H9 (cell line): ENCODE measurements around the gene VTA1. TPM values are rescaled to one million over a fixed set of nuclear protein-coding genes. Genes with fewer than 3 reads are reported as not detected.

Experiments
- DNase-seq: peaks from one replicate; pipeline ENCODE4 v3.0.0-alpha.2; 2017
- H2AFZ ChIP-seq: one replicate; pipeline ENCODE4 v1.6.1; 2013; ENCODE audit warnings: mild to moderate bottlenecking, low read length, control low read depth, moderate library complexity
- H2AK5ac ChIP-seq: 2 replicates; pipeline ENCODE4 v1.6.1; 2013; ENCODE audit warnings: low read length, control low read depth, mixed read lengths; ENCODE audit not compliant: insufficient read length
- H2BK120ac ChIP-seq: one replicate; pipeline ENCODE4 v1.6.1; 2013; ENCODE audit warnings: low read depth, mild to moderate bottlenecking, low read length, control low read depth, inconsistent platforms; ENCODE audit not compliant: poor library complexity, severe bottlenecking
- H2BK12ac ChIP-seq: 2 replicates; pipeline ENCODE4 v1.6.1; 2013; ENCODE audit warnings: low read length, control low read depth, mixed read lengths, low read depth; ENCODE audit not compliant: insufficient read length
- H2BK15ac ChIP-seq: 2 replicates; pipeline ENCODE4 v1.6.1; 2013; ENCODE audit warnings: low read depth, low read length, control low read depth
- H2BK20ac ChIP-seq: one replicate; pipeline ENCODE4 v1.6.1; 2013; ENCODE audit warnings: low read depth, mild to moderate bottlenecking, low read length, control low read depth, inconsistent platforms; ENCODE audit not compliant: poor library complexity, severe bottlenecking
- H2BK5ac ChIP-seq: 2 replicates; pipeline ENCODE4 v1.6.1; 2013; ENCODE audit warnings: low read length, control low read depth, mixed read lengths; ENCODE audit not compliant: insufficient read length
- H3K14ac ChIP-seq: 2 replicates; pipeline ENCODE4 v1.6.1; 2013; ENCODE audit warnings: low read length, control low read depth; ENCODE audit not compliant: insufficient read depth
- H3K18ac ChIP-seq: 2 replicates; pipeline ENCODE4 v1.6.1; 2013; ENCODE audit warnings: low read depth, mild to moderate bottlenecking, mixed read lengths, low read length, control low read depth; ENCODE audit not compliant: insufficient read length
- H3K23ac ChIP-seq: 2 replicates; pipeline ENCODE4 v1.6.1; 2013; ENCODE audit warnings: low read length, control low read depth, mixed read lengths, low read depth; ENCODE audit not compliant: insufficient read length
- H3K23me2 ChIP-seq: 2 replicates; pipeline ENCODE4 v1.6.1; 2013; ENCODE audit warnings: low read depth, mild to moderate bottlenecking, mixed read lengths, low read length, control low read depth; ENCODE audit not compliant: insufficient read length, poor library complexity, severe bottlenecking
- H3K27ac ChIP-seq: 2 replicates; pipeline ENCODE4 v1.5.1; 2013; ENCODE audit warnings: low read length, control low read depth, mixed read lengths, low read depth; ENCODE audit not compliant: insufficient read length
- H3K27me3 ChIP-seq: 2 replicates; pipeline ENCODE4 v1.6.1; 2013; ENCODE audit warnings: low read length, control low read depth, inconsistent platforms; ENCODE audit not compliant: insufficient read depth
- H3K4ac ChIP-seq: 2 replicates; pipeline ENCODE4 v1.6.1; 2013; ENCODE audit warnings: low read depth, mild to moderate bottlenecking, control low read depth, inconsistent platforms, low read length, moderate library complexity
- H3K4me1 ChIP-seq: 2 replicates; pipeline ENCODE4 v1.6.1; 2013; ENCODE audit warnings: low read length, control low read depth, inconsistent platforms; ENCODE audit not compliant: insufficient read depth
- H3K4me2 ChIP-seq: 2 replicates; pipeline ENCODE4 v1.6.1; 2013; ENCODE audit warnings: low read length, control low read depth, mixed read lengths; ENCODE audit not compliant: insufficient read length, insufficient read depth
- H3K56ac ChIP-seq: 2 replicates; pipeline ENCODE4 v1.6.1; 2013; ENCODE audit warnings: low read depth, mild to moderate bottlenecking, mixed read lengths, low read length, control low read depth; ENCODE audit not compliant: insufficient read length
- H3K79me1 ChIP-seq: 2 replicates; pipeline ENCODE4 v1.6.1; 2013; ENCODE audit warnings: low read depth, mild to moderate bottlenecking, moderate library complexity, low read length, control low read depth, inconsistent platforms; ENCODE audit not compliant: insufficient read depth, poor library complexity, severe bottlenecking
- H3K79me2 ChIP-seq: 2 replicates; pipeline ENCODE4 v1.6.1; 2013; ENCODE audit warnings: low read length, control low read depth, inconsistent platforms; ENCODE audit not compliant: insufficient read depth
- H3K9ac ChIP-seq: 2 replicates; pipeline ENCODE4 v1.6.1; 2013; ENCODE audit warnings: low read length, control low read depth, mixed read lengths; ENCODE audit not compliant: insufficient read length; ENCODE audit errors: extremely low read depth
- H3K9me3 ChIP-seq: one replicate; pipeline ENCODE4 v1.6.1; 2013; ENCODE audit warnings: low read depth, low read length, inconsistent platforms; ENCODE audit not compliant: control insufficient read depth
- H3T11ph ChIP-seq: one replicate; pipeline ENCODE4 v1.6.1; 2013; ENCODE audit warnings: mild to moderate bottlenecking, low read length, control low read depth, inconsistent platforms
- H4K20me1 ChIP-seq: one replicate; pipeline ENCODE4 v1.6.1; 2013; ENCODE audit not compliant: control insufficient read depth, insufficient read length, insufficient read depth
- H4K5ac ChIP-seq: 2 replicates; pipeline ENCODE4 v1.6.1; 2013; ENCODE audit warnings: low read depth, mild to moderate bottlenecking, mixed read lengths, low read length, control low read depth; ENCODE audit not compliant: insufficient read length
- H4K8ac ChIP-seq: replicated peaks from 2 replicates; pipeline ENCODE4 v1.6.1; 2013; ENCODE audit warnings: low read length, control low read depth, mixed read lengths, low read depth; ENCODE audit not compliant: insufficient read length
- H4K91ac ChIP-seq: 2 replicates; pipeline ENCODE4 v1.6.1; 2013; ENCODE audit warnings: low read depth, mild to moderate bottlenecking, moderate library complexity, mixed read lengths, low read length, control low read depth; ENCODE audit not compliant: insufficient read length
- H3K27ac Mint-ChIP-seq, 3 experiments: 2 replicates in 2 of 3; 3 replicates in 1 of 3; pipeline ENCODE4 v1.8.0; 2020 to 2021; ENCODE audit warnings: mixed read lengths in 3 of 3, mild to moderate bottlenecking in 1 of 3, moderate library complexity in 1 of 3
- H3K27me3 Mint-ChIP-seq: 2 replicates; pipeline ENCODE4 v1.8.0; 2021; ENCODE audit warnings: low read depth, mild to moderate bottlenecking, moderate library complexity, mixed read lengths
- H3K36me3 Mint-ChIP-seq, 3 experiments: 2 replicates in 2 of 3; 3 replicates in 1 of 3; pipeline ENCODE4 v1.8.0; 2020 to 2021; ENCODE audit warnings: low read depth in 3 of 3, mixed read lengths in 3 of 3; ENCODE audit not compliant: insufficient read depth in 1 of 3
- H3K4me1 Mint-ChIP-seq, 2 experiments: 2 replicates each; pipeline ENCODE4 v1.8.0; 2020; ENCODE audit warnings: mixed read lengths in 2 of 2
- H3K4me3 Mint-ChIP-seq, 2 experiments: 2 replicates in 1 of 2; 3 replicates in 1 of 2; pipeline ENCODE4 v1.8.0; 2020 to 2021; ENCODE audit warnings: mild to moderate bottlenecking in 2 of 2, mixed read lengths in 2 of 2, moderate library complexity in 1 of 2
- H3K9me3 Mint-ChIP-seq, 2 experiments: 2 replicates in 1 of 2; 3 replicates in 1 of 2; pipeline ENCODE4 v1.8.0; 2020; ENCODE audit warnings: mild to moderate bottlenecking in 2 of 2, mixed read lengths in 2 of 2, moderate library complexity in 1 of 2
- WGBS: extraction: QIAGEN DNeasy Blood & Tissue Kit; methylation state at CpG from one replicate; pipeline ENCODE4 v1.1.7; 2013; ENCODE audit warnings: missing lambda C conversion rate, low lambda C conversion rate, mixed read lengths; ENCODE audit not compliant: insufficient read length; ENCODE audit errors: extremely low coverage; 5-methylcytosine and 5-hydroxymethylcytosine counted together
- total RNA-seq: library from RNA; stranded (reverse); gene quantifications from 2 replicates; pipeline ENCODE4 v1.2.1, GENCODE V29; 2021
- TF ChIP-seq, protein P1 (sequence below): fragments of 200-600 bp; sonication (generic); conservative IDR thresholded peaks from 3 replicates; pipeline ENCODE4 v1.8.0; 2021; ENCODE audit warnings: antibody characterized with exemption, mild to moderate bottlenecking

Gene VTA1
- total RNA-seq, 1 experiment from 2014 or later = 63.1 TPM

DNA sequence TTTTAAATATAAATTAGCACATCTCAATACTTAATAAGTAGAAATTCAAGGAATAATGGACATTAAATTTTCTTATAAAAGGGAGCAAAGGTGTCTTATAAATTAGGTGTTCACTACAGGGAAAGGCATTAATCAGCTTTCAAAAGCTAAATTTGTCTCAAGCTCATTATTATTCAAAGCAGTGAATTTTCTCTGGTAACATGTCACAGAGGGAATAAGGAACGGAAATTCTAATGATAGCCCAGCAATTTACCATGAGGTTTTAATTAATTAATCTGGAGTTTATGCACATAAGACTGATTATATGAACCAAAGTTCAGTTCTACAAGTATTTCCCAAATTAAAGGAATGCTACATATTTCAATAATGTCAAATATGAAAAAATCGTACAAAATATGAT is 29.7 kb upstream of the VTA1 start:
- no peak overlapping the region for H3T11ph ChIP-seq
- H3K18ac ChIP-seq = no peak overlapping the region
- H3K4me2 ChIP-seq = no peak overlapping the region
- H3K36me3 Mint-ChIP-seq = peaks cover 0 to 2% (median 0%) of the 10 kb centered on the region in 3 experiments; a peak in 1 of 7 replicates
- no peak overlapping the region for H4K5ac ChIP-seq
- no peak overlapping the region for H3K23ac ChIP-seq
- H4K20me1 ChIP-seq = no peaks in the 10 kb centered on the region
- H3K27me3 ChIP-seq = no peaks in the 10 kb centered on the region
- no CpG with 5 or more reads among the region's 2 CpGs for WGBS
- no peak overlapping the region for H2AFZ ChIP-seq
- no peaks in the 10 kb centered on the region for H3K23me2 ChIP-seq
- H3K4me1 Mint-ChIP-seq = peaks cover 4 to 7% of the 10 kb centered on the region in 2 experiments
- no peak overlapping the region for H4K8ac ChIP-seq
- H3K4me1 ChIP-seq = no peaks in the 10 kb centered on the region
- H3K56ac ChIP-seq = no peak overlapping the region
- H3K9ac ChIP-seq = no peak overlapping the region
- H3K27me3 Mint-ChIP-seq = no peaks in the 10 kb centered on the region
- no peak for DNase-seq
- no peaks in the 10 kb centered on the region for H3K9me3 ChIP-seq
- H3K14ac ChIP-seq = no peak overlapping the region
- H4K91ac ChIP-seq = no peak overlapping the region
- H2BK120ac ChIP-seq = no peak overlapping the region
- H3K9me3 Mint-ChIP-seq = no peaks in the 10 kb centered on the region
- no peak overlapping the region for H2BK20ac ChIP-seq
- H3K4ac ChIP-seq = no peak overlapping the region
- no peak overlapping the region for H2BK12ac ChIP-seq
- H3K27ac Mint-ChIP-seq = no peak overlapping the region
- no peak overlapping the region for H2BK15ac ChIP-seq
- H2BK5ac ChIP-seq = no peak overlapping the region
- H3K27ac ChIP-seq = no peak overlapping the region
- H3K79me1 ChIP-seq = no peaks in the 10 kb centered on the region
- H3K4me3 Mint-ChIP-seq = no peak overlapping the region
- TF ChIP-seq, protein P1, sequence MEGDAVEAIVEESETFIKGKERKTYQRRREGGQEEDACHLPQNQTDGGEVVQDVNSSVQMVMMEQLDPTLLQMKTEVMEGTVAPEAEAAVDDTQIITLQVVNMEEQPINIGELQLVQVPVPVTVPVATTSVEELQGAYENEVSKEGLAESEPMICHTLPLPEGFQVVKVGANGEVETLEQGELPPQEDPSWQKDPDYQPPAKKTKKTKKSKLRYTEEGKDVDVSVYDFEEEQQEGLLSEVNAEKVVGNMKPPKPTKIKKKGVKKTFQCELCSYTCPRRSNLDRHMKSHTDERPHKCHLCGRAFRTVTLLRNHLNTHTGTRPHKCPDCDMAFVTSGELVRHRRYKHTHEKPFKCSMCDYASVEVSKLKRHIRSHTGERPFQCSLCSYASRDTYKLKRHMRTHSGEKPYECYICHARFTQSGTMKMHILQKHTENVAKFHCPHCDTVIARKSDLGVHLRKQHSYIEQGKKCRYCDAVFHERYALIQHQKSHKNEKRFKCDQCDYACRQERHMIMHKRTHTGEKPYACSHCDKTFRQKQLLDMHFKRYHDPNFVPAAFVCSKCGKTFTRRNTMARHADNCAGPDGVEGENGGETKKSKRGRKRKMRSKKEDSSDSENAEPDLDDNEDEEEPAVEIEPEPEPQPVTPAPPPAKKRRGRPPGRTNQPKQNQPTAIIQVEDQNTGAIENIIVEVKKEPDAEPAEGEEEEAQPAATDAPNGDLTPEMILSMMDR = no peak
- H2AK5ac ChIP-seq = no peak overlapping the region
- no peaks in the 10 kb centered on the region for H3K79me2 ChIP-seq
